Upper lobe of right lung (tissue), 1 donor: ENCODE results near the gene ODF4. TPM values are rescaled to one million over a fixed set of nuclear protein-coding genes. Genes with fewer than 3 reads are reported as not detected.

ENCODE experiments used
- ATAC-seq: fragments of 200-7000 bp; cut with Tn5 transposase; one replicate; pipeline ENCODE4 v1.9.1; 2020; ENCODE audit warnings: mild to moderate bottlenecking, moderate library complexity
- DNase-seq: peaks from one replicate; pipeline ENCODE4 v3.0.0-alpha.2; 2020
- H3K27ac ChIP-seq: fragments of 200-600 bp; one replicate; pipeline ENCODE4 v1.8.0; 2022
- H3K27me3 ChIP-seq: fragments of 200-600 bp; one replicate; pipeline ENCODE4 v1.8.0; 2022; ENCODE audit warnings: mild to moderate bottlenecking
- H3K36me3 ChIP-seq: fragments of 200-600 bp; one replicate; pipeline ENCODE4 v1.8.0; 2022
- H3K4me1 ChIP-seq: fragments of 200-600 bp; one replicate; pipeline ENCODE4 v1.8.0; 2022
- H3K4me3 ChIP-seq: fragments of 200-600 bp; one replicate; pipeline ENCODE4 v1.8.0; 2022; ENCODE audit warnings: mild to moderate bottlenecking
- H3K9me3 ChIP-seq: fragments of 200-600 bp; one replicate; pipeline ENCODE4 v1.8.0; 2022
- CTCF ChIP-seq: fragments of 200-600 bp; IDR thresholded peaks from one replicate; pipeline ENCODE4 v1.8.0; 2022; ENCODE audit warnings: antibody characterized with exemption
- intact Hi-C: fragments of 100-400 bp; cut with DNase I; formaldehyde crosslinking; loops from one replicate; pipeline ENCODE4 v1.11.0; 2022
- total RNA-seq: library from RNA; stranded (reverse); fragmentation: NEBNext Ultra II Directional; extraction: Animal tissue kit (Norgen Biotek cat#: 25700); gene quantifications from one replicate; pipeline ENCODE4 v1.2.1, GENCODE V29; 2021
- donor health status: DM: no; HTN: yes; CAD: no; lungs with severe emphysema.

The ODF4 gene
- total RNA-seq, 1 donor from 2014 or later, result not detected

- Histone ChIP-seq H3K4me1 (no peaks in the 10 kb centered on the region), H3K4me3 (no peak overlapping the region), H3K27me3 (no peaks in the 10 kb centered on the region), H3K36me3 (no peaks in the 10 kb centered on the region), H3K27ac (no peak overlapping the region), H3K9me3 (no peaks in the 10 kb centered on the region)
- ATAC-seq, result no peak
- DNase-seq, result no peak
- TF ChIP-seq CTCF, result no peak
- intact Hi-C loops, result no loop called here
Measured at GRCh38 chr17:8353736-8354135, 14.1 kb downstream of the ODF4 start.

DNA sequence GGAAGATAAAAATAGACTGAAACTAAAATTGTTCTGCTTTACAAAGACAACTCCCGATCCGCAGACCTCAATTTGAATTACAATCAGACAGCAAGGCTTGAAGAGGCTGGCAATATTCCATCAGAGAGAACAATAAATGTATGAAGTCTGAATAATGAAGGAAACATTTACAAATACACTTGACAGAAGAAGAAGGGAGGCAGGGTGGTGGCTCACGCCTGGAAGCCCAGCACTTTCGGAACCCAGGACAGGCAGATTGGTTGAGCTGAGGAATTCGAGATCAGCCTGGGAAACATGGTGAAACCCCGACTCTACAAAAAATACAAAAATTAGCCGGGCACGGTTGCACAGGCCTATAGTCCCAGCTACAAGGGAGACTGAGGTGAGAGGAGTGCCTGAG is 14.6 kb downstream of the ODF4 start:
- intact Hi-C loops, result no loop called here
- no peaks in the 10 kb centered on the region for H3K36me3 ChIP-seq
- no peaks in the 10 kb centered on the region for H3K4me1 ChIP-seq
- H3K27me3 ChIP-seq, result no peaks in the 10 kb centered on the region
- H3K4me3 ChIP-seq, result no peak overlapping the region
- no peak overlapping the region for H3K27ac ChIP-seq
- no peak for ATAC-seq
- H3K9me3 ChIP-seq, result no peaks in the 10 kb centered on the region
- no peak for DNase-seq
- TF ChIP-seq CTCF, result no peak

- TF ChIP-seq CTCF, result no peak
- DNase-seq (no peak), ATAC-seq (no peak)
- Histone ChIP-seq H3K9me3 (no peaks in the 10 kb centered on the region), H3K27me3 (no peaks in the 10 kb centered on the region), H3K4me1 (no peaks in the 10 kb centered on the region), H3K36me3 (no peaks in the 10 kb centered on the region), H3K27ac (no peak overlapping the region), H3K4me3 (no peak overlapping the region)
- intact Hi-C loops, result no loop called here
Measured at GRCh38 chr17:8357910-8358309, 18.3 kb downstream of the ODF4 start.

GRCh38 chr17:8359769-8360168 is 20.1 kb downstream of the ODF4 start:
- no peaks in the 10 kb centered on the region for H3K36me3 ChIP-seq
- no peak for TF ChIP-seq CTCF
- no peaks in the 10 kb centered on the region for H3K4me1 ChIP-seq
- no peak overlapping the region for H3K27ac ChIP-seq
- intact Hi-C loops, result no loop called here
- H3K4me3 ChIP-seq, result no peak overlapping the region
- no peaks in the 10 kb centered on the region for H3K27me3 ChIP-seq
- ATAC-seq (no peak), DNase-seq (no peak)
- no peaks in the 10 kb centered on the region for H3K9me3 ChIP-seq

GRCh38 chr17:8360260-8360659 is 20.6 kb downstream of the ODF4 start:
- TF ChIP-seq CTCF, result no peak
- Histone ChIP-seq H3K36me3 (no peaks in the 10 kb centered on the region), H3K4me3 (no peak overlapping the region), H3K27me3 (no peaks in the 10 kb centered on the region), H3K9me3 (no peaks in the 10 kb centered on the region), H3K27ac (no peak overlapping the region), H3K4me1 (no peaks in the 10 kb centered on the region)
- DNase-seq (no peak), ATAC-seq (no peak)
- intact Hi-C loops, result no loop called here

DNA sequence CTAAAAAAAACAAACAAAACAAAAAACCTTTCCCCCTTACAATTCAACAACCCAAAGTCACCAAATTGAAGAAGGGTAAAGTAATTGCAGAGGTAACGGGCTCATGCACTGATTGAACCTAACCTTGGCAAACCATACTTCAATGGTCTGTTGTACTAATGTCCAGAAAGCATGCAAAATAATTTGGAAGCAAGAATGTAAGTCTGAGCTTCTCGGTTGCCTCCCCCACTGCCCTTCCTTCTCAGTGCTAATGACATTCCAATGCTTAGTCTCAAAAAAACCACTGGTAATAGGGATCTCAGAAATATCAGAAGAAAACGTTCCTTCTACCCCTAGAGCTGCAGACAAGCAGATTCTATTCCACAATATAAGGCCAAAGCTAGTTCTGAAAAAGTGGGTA is 21.1 kb downstream of the ODF4 start:
- no peak for ATAC-seq
- H3K36me3 ChIP-seq, result no peaks in the 10 kb centered on the region

More for the DNA sequence above, 21.1 kb downstream of the ODF4 start:
- Histone ChIP-seq H3K27ac (no peak overlapping the region), H3K9me3 (no peaks in the 10 kb centered on the region), H3K4me1 (no peaks in the 10 kb centered on the region), H3K27me3 (no peaks in the 10 kb centered on the region), H3K4me3 (no peak overlapping the region)
- no peak for DNase-seq
- no peak for TF ChIP-seq CTCF
- intact Hi-C loops, result no loop called here
